Osteocyte (in vitro differentiated cells): ENCODE measurements around the gene GALNTL6. TPM values are rescaled to one million over a fixed set of nuclear protein-coding genes. Genes with fewer than 3 reads are reported as not detected.

Experiments used
- DNase-seq: peaks from one replicate; pipeline ENCODE4 v3.0.0; 2021; ENCODE audit warnings: mixed read lengths; ENCODE audit not compliant: unreplicated experiment; ENCODE audit errors: extremely low spot score
- H3K27ac Mint-ChIP-seq: one replicate; pipeline ENCODE4 v1.8.0; 2021; ENCODE audit warnings: mild to moderate bottlenecking, mixed read lengths; ENCODE audit not compliant: unreplicated experiment
- H3K27me3 Mint-ChIP-seq: one replicate; pipeline ENCODE4 v1.8.0; 2021; ENCODE audit warnings: mixed read lengths; ENCODE audit not compliant: unreplicated experiment
- H3K36me3 Mint-ChIP-seq: one replicate; pipeline ENCODE4 v1.8.0; 2021; ENCODE audit warnings: mixed read lengths; ENCODE audit not compliant: unreplicated experiment
- H3K4me1 Mint-ChIP-seq: one replicate; pipeline ENCODE4 v1.8.0; 2021; ENCODE audit warnings: mixed read lengths; ENCODE audit not compliant: unreplicated experiment
- H3K4me3 Mint-ChIP-seq: one replicate; pipeline ENCODE4 v1.8.0; 2021; ENCODE audit warnings: mild to moderate bottlenecking, moderate library complexity, mixed read lengths; ENCODE audit not compliant: unreplicated experiment
- H3K9me3 Mint-ChIP-seq: one replicate; pipeline ENCODE4 v1.8.0; 2021; ENCODE audit warnings: mixed read lengths; ENCODE audit not compliant: unreplicated experiment
- CTCF ChIP-seq: fragments of 200-600 bp; sonication (generic); IDR thresholded peaks from 2 replicates; pipeline ENCODE4 v1.5.0; 2021; ENCODE audit warnings: antibody characterized with exemption, mild to moderate bottlenecking, moderate library complexity
- total RNA-seq: library from RNA; stranded (reverse); gene quantifications from 2 replicates; pipeline ENCODE4 v1.2.1, GENCODE V29; 2021

The GALNTL6 gene
- total RNA-seq, 1 donor from 2014 or later: not detected

- Mint-ChIP-seq H3K4me1 (peaks cover 6% of the 10 kb centered on the region), H3K27me3 (no peaks in the 10 kb centered on the region), H3K9me3 (no peaks in the 10 kb centered on the region), H3K4me3 (no peak overlapping the region), H3K27ac (no peak overlapping the region), H3K36me3 (no peaks in the 10 kb centered on the region)
- no peak for DNase-seq
- TF ChIP-seq CTCF: no peak
These were observed 671.8 kb downstream of the GALNTL6 start for GRCh38 chr4:172485007-172485406.

GRCh38 chr4:172486531-172486930, 673.3 kb downstream of the GALNTL6 start:
- Mint-ChIP-seq H3K4me3 (no peak overlapping the region), H3K9me3 (no peaks in the 10 kb centered on the region), H3K27me3 (no peaks in the 10 kb centered on the region), H3K36me3 (no peaks in the 10 kb centered on the region), H3K4me1 (peaks cover 10% of the 10 kb centered on the region), H3K27ac (no peak overlapping the region)
- no peak for DNase-seq
- no peak for TF ChIP-seq CTCF

- Mint-ChIP-seq H3K9me3 (no peaks in the 10 kb centered on the region), H3K27me3 (no peaks in the 10 kb centered on the region), H3K36me3 (no peaks in the 10 kb centered on the region), H3K27ac (no peak overlapping the region), H3K4me3 (no peak overlapping the region), H3K4me1 (peaks cover 10% of the 10 kb centered on the region)
- DNase-seq: no peak
- TF ChIP-seq CTCF: no peak
These were observed 676.7 kb downstream of the GALNTL6 start for GRCh38 chr4:172489861-172490260.

GRCh38 chr4:172495769-172496168, 682.6 kb downstream of the GALNTL6 start:
- peaks cover 4% of the 10 kb centered on the region for H3K4me1 Mint-ChIP-seq
- H3K27ac Mint-ChIP-seq: no peak overlapping the region
- no peaks in the 10 kb centered on the region for H3K36me3 Mint-ChIP-seq
- H3K27me3 Mint-ChIP-seq: no peaks in the 10 kb centered on the region
- H3K9me3 Mint-ChIP-seq: no peaks in the 10 kb centered on the region
- no peak for TF ChIP-seq CTCF
- no peak for DNase-seq
- no peak overlapping the region for H3K4me3 Mint-ChIP-seq

- TF ChIP-seq CTCF: no peak
- H3K27ac Mint-ChIP-seq: no peak overlapping the region
- no peaks in the 10 kb centered on the region for H3K9me3 Mint-ChIP-seq
- peaks cover 4% of the 10 kb centered on the region for H3K4me1 Mint-ChIP-seq
- no peak for DNase-seq
- H3K27me3 Mint-ChIP-seq: no peaks in the 10 kb centered on the region
- no peaks in the 10 kb centered on the region for H3K36me3 Mint-ChIP-seq
- H3K4me3 Mint-ChIP-seq: no peak overlapping the region
These were observed 684.1 kb downstream of the GALNTL6 start for GRCh38 chr4:172497321-172497720.
